Fibroblast of lung (primary cell): ENCODE measurements around the gene AGPAT4.

ENCODE experiments used
- EZH2 ChIP-seq: IDR thresholded peaks from 2 replicates; pipeline ENCODE4 v1.5.1; 2012; ENCODE audit warnings: low read length, control low read depth, mild to moderate bottlenecking; ENCODE audit errors: missing control alignments
- TF ChIP-seq, protein P1 (sequence below), 2 donors: IDR thresholded peaks in 1 of 2; conservative IDR thresholded peaks in 1 of 2; 1 replicate in 1 of 2; 2 replicates in 1 of 2; pipeline ENCODE4 v1.5.1; 2011 to 2012; ENCODE audit warnings: low read length in 2 of 2, control low read depth in 1 of 2, inconsistent platforms in 1 of 2, low read depth in 1 of 2, mild to moderate bottlenecking in 1 of 2

GRCh38 chr6:161095916-161096315 lies 177.9 kb downstream of the AGPAT4 start:
- TF ChIP-seq, protein P1, sequence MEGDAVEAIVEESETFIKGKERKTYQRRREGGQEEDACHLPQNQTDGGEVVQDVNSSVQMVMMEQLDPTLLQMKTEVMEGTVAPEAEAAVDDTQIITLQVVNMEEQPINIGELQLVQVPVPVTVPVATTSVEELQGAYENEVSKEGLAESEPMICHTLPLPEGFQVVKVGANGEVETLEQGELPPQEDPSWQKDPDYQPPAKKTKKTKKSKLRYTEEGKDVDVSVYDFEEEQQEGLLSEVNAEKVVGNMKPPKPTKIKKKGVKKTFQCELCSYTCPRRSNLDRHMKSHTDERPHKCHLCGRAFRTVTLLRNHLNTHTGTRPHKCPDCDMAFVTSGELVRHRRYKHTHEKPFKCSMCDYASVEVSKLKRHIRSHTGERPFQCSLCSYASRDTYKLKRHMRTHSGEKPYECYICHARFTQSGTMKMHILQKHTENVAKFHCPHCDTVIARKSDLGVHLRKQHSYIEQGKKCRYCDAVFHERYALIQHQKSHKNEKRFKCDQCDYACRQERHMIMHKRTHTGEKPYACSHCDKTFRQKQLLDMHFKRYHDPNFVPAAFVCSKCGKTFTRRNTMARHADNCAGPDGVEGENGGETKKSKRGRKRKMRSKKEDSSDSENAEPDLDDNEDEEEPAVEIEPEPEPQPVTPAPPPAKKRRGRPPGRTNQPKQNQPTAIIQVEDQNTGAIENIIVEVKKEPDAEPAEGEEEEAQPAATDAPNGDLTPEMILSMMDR (conservative IDR thresholded peaks at IDR 0.05 in 1 of 2, IDR thresholded peaks at IDR 0.05 in 1 of 2; ENCODE audit: low read depth in 1 of 2, low read length in 2 of 2): no peak
- TF ChIP-seq EZH2: no peak
